Prostate gland (tissue), 2 donors: Measurements from ENCODE around the gene GLI2.

Experiments
- POLR2A ChIP-seq: fragments of 450-650 bp; IDR thresholded peaks from one replicate; pipeline ENCODE4 v1.6.1; 2016; ENCODE audit warnings: antibody characterized with exemption, mild to moderate bottlenecking
- POLR2AphosphoS5 ChIP-seq: sonication (generic); formaldehyde crosslinking; IDR thresholded peaks from one replicate; pipeline ENCODE4 v1.6.1; 2017; ENCODE audit warnings: antibody characterized with exemption
- TF ChIP-seq, protein P1 (sequence below), 4 experiments: fragments of 200-600 bp in 2 of 4; fragments of 450-650 bp in 2 of 4; sonication (generic) in 2 of 4; IDR thresholded peaks; 1 replicate in 3 of 4; 2 replicates in 1 of 4; pipeline ENCODE4 v1.5.1; 2016 to 2019; ENCODE audit warnings: antibody characterized with exemption in 4 of 4, mild to moderate bottlenecking in 2 of 4, moderate library complexity in 2 of 4

DNA sequence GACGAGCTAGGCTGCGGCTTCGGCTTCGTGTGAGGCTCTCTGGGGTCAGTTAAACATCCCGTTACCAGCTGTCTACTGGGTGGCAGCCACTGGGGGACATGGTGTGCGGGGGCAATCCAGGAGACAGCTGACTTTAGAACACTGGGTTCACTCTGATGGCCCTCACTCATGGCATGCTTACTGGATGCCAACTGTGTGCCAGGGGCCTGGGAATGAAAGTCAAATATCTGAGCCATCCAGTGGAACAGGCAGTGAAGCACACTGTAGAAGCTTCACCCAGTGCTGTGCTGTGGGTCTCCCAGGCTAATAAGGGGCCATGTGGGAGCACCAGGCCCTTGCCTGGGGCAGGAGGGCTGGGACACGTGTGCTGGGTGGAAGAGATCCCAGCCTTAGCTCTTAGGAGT, 48.3 kb downstream of the GLI2 start:
- no peak for TF ChIP-seq POLR2A
- TF ChIP-seq, protein P1, sequence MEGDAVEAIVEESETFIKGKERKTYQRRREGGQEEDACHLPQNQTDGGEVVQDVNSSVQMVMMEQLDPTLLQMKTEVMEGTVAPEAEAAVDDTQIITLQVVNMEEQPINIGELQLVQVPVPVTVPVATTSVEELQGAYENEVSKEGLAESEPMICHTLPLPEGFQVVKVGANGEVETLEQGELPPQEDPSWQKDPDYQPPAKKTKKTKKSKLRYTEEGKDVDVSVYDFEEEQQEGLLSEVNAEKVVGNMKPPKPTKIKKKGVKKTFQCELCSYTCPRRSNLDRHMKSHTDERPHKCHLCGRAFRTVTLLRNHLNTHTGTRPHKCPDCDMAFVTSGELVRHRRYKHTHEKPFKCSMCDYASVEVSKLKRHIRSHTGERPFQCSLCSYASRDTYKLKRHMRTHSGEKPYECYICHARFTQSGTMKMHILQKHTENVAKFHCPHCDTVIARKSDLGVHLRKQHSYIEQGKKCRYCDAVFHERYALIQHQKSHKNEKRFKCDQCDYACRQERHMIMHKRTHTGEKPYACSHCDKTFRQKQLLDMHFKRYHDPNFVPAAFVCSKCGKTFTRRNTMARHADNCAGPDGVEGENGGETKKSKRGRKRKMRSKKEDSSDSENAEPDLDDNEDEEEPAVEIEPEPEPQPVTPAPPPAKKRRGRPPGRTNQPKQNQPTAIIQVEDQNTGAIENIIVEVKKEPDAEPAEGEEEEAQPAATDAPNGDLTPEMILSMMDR (IDR thresholded peaks at IDR 0.05), result no peak
- TF ChIP-seq POLR2AphosphoS5, result no peak
